GM12878 (cell line): Measurements from ENCODE around the gene RNU1-2.
"Not testable (repeated sequence)": the region's sequence is repeated elsewhere in the genome, so short reads cannot be mapped to it uniquely, and the experiment has no call there.

Source experiments
- CHD2 ChIP-seq: IDR thresholded peaks from 2 replicates; pipeline ENCODE4 v1.6.1; 2011; ENCODE audit warnings: low read depth, low read length, improper control_type of control experiment, borderline replicate concordance
- EZH2 ChIP-seq: IDR thresholded peaks from 2 replicates; pipeline ENCODE4 v1.6.1; 2012; ENCODE audit warnings: low read depth, mild to moderate bottlenecking, control low read depth, inconsistent platforms, low read length, borderline replicate concordance; ENCODE audit not compliant: control insufficient read depth
- NFIC ChIP-seq: IDR thresholded peaks from 2 replicates; pipeline ENCODE4 v1.6.1; 2012; ENCODE audit warnings: low read depth, mild to moderate bottlenecking, inconsistent platforms, low read length, moderate library complexity
- POLR2A ChIP-seq: IDR thresholded peaks from 2 replicates; pipeline ENCODE4 v1.6.1; 2011; ENCODE audit warnings: low read depth, mild to moderate bottlenecking, low read length
- POLR2AphosphoS2 ChIP-seq: IDR thresholded peaks from 2 replicates; pipeline ENCODE4 v1.6.1; 2011; ENCODE audit warnings: low read depth, mild to moderate bottlenecking, low read length, improper control_type of control experiment, moderate library complexity
- SMAD5 ChIP-seq: IDR thresholded peaks from 2 replicates; pipeline ENCODE4 v1.6.1; 2016; ENCODE audit warnings: antibody characterized with exemption, low read depth
- YY1 ChIP-seq: IDR thresholded peaks from 2 replicates; pipeline ENCODE4 v1.6.1; 2011; ENCODE audit warnings: low read depth, mild to moderate bottlenecking, low read length
- TF ChIP-seq, protein P1 (sequence below): IDR thresholded peaks from 2 replicates; pipeline ENCODE4 v1.6.1; 2012; ENCODE audit warnings: low read depth, low read length, improper control_type of control experiment
- TF ChIP-seq, protein P2 (sequence below): IDR thresholded peaks from 2 replicates; pipeline ENCODE4 v1.6.1; 2012; ENCODE audit warnings: low read depth, low read length, improper control_type of control experiment
- TF ChIP-seq, protein P3 (sequence below), 3 experiments: IDR thresholded peaks in 2 of 3; conservative IDR thresholded peaks in 1 of 3; 2 replicates each; pipeline ENCODE4 v1.5.1; 2011; ENCODE audit warnings: low read depth in 3 of 3, low read length in 3 of 3, mild to moderate bottlenecking in 3 of 3, control low read depth in 2 of 3, moderate library complexity in 2 of 3, inconsistent platforms in 1 of 3, mixed read lengths in 1 of 3; ENCODE audit not compliant: control insufficient read depth in 2 of 3, insufficient read depth in 1 of 3; ENCODE audit errors: extremely low read depth in 1 of 3
- TF ChIP-seq, protein P4 (sequence below): IDR thresholded peaks from 2 replicates; pipeline ENCODE4 v1.6.1; 2011; ENCODE audit warnings: low read depth, low read length, improper control_type of control experiment, borderline replicate concordance

DNA sequence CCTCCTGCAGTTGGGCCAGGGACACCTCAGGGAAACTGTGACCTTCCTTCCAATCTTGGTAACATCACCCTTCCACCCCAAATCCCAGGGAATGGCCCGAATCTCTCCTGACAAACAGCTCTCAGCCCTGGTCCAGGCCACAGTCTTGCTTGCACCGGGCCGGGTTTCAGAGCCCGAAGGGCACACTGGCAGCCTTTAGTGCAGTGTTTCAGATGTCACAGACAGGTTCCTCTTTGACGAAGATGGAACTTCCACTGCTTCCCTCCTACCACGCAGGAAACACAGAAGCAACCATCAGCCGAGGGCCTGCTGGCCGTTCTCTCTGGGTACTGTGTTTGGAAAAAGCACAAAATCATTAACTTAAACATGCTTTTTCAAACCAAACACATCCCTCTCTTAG lies 17.0 kb downstream of the RNU1-2 start:
- TF ChIP-seq SMAD5, CHD2, POLR2AphosphoS2, YY1, NFIC, POLR2A, EZH2: not testable (repeated sequence)
- TF ChIP-seq, protein P1, sequence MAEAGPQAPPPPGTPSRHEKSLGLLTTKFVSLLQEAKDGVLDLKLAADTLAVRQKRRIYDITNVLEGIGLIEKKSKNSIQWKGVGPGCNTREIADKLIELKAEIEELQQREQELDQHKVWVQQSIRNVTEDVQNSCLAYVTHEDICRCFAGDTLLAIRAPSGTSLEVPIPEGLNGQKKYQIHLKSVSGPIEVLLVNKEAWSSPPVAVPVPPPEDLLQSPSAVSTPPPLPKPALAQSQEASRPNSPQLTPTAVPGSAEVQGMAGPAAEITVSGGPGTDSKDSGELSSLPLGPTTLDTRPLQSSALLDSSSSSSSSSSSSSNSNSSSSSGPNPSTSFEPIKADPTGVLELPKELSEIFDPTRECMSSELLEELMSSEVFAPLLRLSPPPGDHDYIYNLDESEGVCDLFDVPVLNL = not testable (repeated sequence)
- TF ChIP-seq, protein P2, sequence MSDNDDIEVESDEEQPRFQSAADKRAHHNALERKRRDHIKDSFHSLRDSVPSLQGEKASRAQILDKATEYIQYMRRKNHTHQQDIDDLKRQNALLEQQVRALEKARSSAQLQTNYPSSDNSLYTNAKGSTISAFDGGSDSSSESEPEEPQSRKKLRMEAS = not testable (repeated sequence)
- TF ChIP-seq, protein P3, sequence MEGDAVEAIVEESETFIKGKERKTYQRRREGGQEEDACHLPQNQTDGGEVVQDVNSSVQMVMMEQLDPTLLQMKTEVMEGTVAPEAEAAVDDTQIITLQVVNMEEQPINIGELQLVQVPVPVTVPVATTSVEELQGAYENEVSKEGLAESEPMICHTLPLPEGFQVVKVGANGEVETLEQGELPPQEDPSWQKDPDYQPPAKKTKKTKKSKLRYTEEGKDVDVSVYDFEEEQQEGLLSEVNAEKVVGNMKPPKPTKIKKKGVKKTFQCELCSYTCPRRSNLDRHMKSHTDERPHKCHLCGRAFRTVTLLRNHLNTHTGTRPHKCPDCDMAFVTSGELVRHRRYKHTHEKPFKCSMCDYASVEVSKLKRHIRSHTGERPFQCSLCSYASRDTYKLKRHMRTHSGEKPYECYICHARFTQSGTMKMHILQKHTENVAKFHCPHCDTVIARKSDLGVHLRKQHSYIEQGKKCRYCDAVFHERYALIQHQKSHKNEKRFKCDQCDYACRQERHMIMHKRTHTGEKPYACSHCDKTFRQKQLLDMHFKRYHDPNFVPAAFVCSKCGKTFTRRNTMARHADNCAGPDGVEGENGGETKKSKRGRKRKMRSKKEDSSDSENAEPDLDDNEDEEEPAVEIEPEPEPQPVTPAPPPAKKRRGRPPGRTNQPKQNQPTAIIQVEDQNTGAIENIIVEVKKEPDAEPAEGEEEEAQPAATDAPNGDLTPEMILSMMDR (IDR thresholded peaks at IDR 0.05 in 2 of 3, conservative IDR thresholded peaks at IDR 0.05 in 1 of 3; ENCODE audit: control insufficient read depth in 2 of 3, extremely low read depth in 1 of 3, insufficient read depth in 1 of 3, low read depth in 3 of 3, low read length in 3 of 3) = not testable (repeated sequence)
- TF ChIP-seq, protein P4, sequence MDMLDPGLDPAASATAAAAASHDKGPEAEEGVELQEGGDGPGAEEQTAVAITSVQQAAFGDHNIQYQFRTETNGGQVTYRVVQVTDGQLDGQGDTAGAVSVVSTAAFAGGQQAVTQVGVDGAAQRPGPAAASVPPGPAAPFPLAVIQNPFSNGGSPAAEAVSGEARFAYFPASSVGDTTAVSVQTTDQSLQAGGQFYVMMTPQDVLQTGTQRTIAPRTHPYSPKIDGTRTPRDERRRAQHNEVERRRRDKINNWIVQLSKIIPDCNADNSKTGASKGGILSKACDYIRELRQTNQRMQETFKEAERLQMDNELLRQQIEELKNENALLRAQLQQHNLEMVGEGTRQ = not testable (repeated sequence)
